NOMO-1 treated with DMSO at 0.1 percent for 48 hours (cell line): ENCODE results near the gene CSMD2.

Experiments
- DNase-seq: peaks from one replicate; lab custom pipeline; 2025; ENCODE audit not compliant: unreplicated experiment; lab: John Stamatoyannopoulos, UW

The CSMD2 gene

GRCh38 chr1:33696962-33697361 is 468.1 kb downstream of the CSMD2 start:
- DNase-seq = no peak

GRCh38 chr1:33696311-33696710 is 468.7 kb downstream of the CSMD2 start:
- no peak for DNase-seq

DNA sequence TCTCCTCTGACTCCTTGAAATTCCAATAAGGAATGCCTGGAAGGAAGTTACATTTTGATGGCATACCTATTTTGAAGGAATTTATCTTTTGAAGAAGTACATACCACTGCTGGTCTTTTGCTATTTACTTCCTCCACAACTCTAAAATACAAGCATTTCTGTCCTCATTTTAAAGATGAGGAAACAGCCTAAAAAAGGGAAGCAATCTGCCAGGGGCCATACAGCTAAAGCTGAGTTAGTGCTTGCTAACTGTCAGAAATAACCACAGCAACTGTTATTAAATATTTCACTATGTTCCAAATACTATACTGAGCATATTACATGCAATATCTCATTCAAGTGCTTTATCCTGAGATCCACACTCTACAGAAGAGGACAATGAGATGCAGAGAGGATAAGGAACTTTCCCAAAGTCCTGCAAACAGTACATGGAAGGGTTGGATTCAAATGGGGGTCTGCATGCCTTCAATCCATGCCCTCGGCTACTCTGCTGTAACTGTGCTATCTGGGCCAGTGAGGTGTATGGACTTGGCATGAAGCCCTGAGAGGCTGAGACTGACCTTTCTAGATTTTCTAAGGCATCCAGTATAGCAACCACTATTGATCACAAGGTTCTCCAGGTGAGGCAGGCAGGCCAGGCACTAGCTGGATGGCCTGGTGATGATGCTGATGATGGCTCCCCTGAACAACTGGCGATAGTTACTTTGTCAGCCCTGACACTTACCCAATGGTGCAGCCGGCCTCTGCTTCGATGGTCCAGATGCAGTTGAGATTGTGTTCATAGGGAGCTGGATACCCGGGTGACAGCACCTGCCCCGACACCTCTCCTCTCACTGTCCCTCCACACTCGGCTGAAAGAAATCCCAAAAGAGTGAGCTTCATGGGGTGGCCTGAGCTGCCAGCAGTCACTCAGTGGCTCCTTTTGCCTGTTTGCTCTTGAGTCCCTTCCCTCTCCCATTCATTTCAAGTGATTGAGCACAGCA is 472.5 kb downstream of the CSMD2 start:
- DNase-seq = peak; percentile 93

DNA sequence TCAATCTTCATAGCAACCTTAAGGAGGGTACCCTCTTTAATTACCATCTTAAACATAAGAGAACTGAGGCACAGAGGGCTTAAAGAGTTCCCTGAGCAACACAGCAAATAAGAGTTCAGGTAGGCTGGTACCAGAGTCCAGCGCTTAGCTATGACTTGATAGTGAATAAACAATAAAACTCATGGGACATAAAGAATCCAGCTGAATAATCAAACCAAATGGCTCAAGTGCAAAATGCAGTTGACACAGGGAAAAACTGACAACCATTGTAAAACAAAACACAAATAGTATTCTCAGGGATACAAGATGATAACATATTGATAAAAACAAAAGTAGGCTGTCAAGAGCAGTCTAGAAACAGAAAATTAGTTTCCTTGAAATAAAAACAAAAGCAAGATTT is 478.0 kb downstream of the CSMD2 start:
- no peak for DNase-seq

DNA sequence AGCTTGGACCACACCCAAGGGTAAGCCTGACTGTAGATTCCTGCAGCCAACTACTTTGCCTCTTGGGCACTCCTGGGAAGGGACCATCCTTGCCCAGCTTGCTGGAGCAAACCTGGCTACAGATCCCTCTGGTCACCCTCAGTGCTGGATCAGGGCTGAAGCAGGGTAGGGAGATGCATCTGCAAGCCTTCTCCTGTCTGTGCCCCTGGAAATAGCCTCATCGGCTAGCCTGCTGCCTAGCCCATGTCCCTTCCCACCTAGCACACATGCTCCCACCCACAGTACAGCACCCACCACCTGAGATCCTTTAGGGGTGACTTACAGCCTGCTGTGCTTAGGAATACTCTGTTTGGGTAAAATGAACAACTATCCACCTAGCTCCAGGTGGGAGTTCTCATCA is 478.5 kb downstream of the CSMD2 start:
- no peak for DNase-seq

GRCh38 chr1:33685256-33685655 is 479.8 kb downstream of the CSMD2 start:
- DNase-seq = no peak

DNA sequence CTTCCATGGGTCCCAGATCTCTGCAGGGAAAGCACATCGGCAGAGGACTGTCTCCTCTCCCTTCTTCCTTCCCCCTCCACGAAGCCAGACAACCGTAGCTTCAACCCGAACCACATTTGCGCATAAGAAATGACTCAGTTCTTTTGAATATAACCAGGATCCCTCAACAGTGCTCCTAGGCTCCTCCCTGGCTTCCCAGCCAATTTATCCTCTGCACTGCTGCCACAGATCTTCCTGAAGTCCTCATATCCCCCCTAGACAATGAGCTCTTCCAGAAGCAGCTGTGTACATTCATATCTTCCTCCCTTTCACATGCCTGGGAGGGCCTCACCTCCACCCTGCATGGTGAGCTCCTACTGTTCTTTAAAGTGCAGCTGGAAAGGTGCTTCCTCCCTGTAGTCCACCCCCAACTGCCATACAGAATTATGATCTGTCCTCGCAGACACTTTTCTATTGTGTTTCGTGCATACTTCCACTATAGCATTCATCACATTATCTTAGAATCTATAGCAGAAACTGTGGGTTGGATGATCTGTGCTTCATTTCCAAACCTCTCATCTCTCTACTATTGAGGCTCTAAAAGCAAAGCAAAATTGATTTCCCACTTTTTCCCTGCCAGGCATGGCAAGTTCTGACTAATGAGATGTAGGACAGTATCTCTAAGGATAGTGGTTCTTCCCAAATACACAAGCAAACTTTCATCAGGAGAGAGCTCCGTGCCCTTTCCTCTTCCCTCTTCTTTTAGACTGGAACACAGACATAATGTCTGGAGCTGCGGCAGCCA is 480.4 kb downstream of the CSMD2 start:
- DNase-seq = no peak

- DNase-seq = no peak
Measured at GRCh38 chr1:33683913-33684312, 481.1 kb downstream of the CSMD2 start.

DNA sequence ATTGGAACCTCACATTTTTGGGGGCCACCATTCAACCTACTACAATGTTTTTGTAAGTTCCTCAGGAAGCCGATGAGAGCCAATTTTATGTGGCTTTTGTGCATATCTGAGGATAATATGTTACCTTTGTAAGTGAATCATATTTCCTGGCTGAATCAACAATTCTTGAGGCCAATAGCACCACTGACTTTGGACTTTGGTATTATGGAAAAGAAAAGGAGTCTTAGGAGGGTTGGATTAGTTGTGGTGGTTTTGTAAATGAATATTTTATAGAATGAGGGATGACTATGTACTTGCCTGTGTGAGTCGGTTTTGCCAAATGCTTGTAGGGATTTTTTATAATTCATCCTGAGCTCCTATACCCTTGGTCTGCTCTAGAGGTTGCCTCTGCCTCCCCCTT is 482.7 kb downstream of the CSMD2 start:
- no peak for DNase-seq

- DNase-seq = no peak
Measured at GRCh38 chr1:33680281-33680840, 484.7 kb downstream of the CSMD2 start.

GRCh38 chr1:33670567-33670966 is 494.5 kb downstream of the CSMD2 start:
- DNase-seq = no peak

GRCh38 chr1:33668695-33669094 is 496.3 kb downstream of the CSMD2 start:
- DNase-seq = no peak

- DNase-seq = no peak
Measured at GRCh38 chr1:33667386-33668282, 497.4 kb downstream of the CSMD2 start.

GRCh38 chr1:33666616-33667015 is 498.4 kb downstream of the CSMD2 start:
- DNase-seq = no peak

GRCh38 chr1:33661811-33662454 is 503.1 kb downstream of the CSMD2 start:
- DNase-seq = no peak

GRCh38 chr1:33660956-33661355 is 504.1 kb downstream of the CSMD2 start:
- DNase-seq = no peak

DNA sequence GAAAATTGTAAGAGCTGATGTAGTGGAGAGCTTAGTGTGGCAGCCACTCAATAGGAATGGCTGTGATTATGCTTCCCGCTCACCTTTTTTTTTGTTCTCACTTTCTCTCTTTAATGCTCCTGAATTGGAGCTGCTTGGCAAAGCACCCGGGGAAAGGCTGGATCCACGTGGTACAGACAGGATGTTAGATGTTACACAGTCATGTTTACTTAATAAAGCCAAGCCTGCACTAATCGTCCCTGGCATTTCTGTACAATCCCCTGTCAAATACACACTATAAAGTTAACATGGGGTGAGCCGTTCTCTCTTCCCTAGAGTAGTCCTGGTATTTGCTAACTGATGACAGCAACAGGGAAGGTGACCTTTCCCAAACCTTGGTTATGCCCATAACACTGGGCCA is 504.8 kb downstream of the CSMD2 start:
- no peak for DNase-seq

DNA sequence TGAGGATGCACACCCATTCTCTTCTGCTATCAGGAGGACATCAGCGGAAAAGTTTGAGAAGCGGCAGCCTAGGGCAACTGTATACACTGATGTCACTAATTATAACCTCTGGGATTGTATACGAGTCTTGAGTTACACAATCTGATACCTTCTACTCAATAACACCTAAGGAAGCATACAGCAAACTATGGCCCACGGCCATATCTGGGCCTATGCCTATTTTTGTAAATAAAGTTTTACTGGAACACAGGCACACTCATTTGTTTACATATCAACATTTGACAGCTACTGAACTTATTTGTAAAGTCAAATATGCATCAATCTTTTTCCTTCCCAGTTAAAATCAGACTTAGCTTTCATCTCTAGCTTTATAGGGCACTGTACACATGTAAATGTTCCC is 505.4 kb downstream of the CSMD2 start:
- DNase-seq = no peak

DNA sequence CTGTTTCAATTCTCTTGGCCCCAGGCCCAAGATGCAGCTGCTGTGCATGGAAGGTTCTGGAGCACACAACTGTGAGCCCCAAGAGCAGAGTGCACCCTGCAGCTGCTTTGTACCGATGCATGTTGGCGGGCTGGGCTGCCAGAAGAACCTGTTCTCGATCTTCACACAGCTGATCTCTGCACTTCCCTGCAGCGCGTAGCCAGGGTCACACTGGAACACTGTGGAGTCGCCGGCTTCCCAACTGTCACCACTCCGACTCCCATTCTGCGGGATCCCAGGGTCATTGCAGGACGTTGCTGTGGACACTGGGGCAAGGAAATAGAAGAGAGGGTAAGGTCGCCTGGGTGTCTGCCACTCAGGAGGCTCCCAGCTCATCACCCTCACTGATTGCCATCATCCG is 507.2 kb downstream of the CSMD2 start:
- no peak for DNase-seq

- peak; percentile 63 for DNase-seq
Measured at GRCh38 chr1:33656467-33657005, 508.5 kb downstream of the CSMD2 start.
